Vagina (tissue), 2 donors: ENCODE measurements around the gene DAO. TPM values are rescaled to one million over a fixed set of nuclear protein-coding genes. Genes with fewer than 3 reads are reported as not detected.
"Not testable (repeated sequence)": the region's sequence is repeated elsewhere in the genome, so short reads cannot be mapped to it uniquely, and the experiment has no call there.

Experiments
- DNase-seq, 2 donors: peaks; one replicate each; pipeline ENCODE4 v3.0.0-alpha.2; 2017; ENCODE audit errors: extremely low spot score in 2 of 2
- H3K27ac ChIP-seq: fragments of 200-600 bp; sonication (generic); one replicate; pipeline ENCODE4 v1.5.1; 2019
- H3K27me3 ChIP-seq: fragments of 200-600 bp; sonication (generic); one replicate; pipeline ENCODE4 v1.5.1; 2019
- H3K36me3 ChIP-seq, 2 donors: fragments of 200-600 bp; sonication (generic); one replicate each; pipeline ENCODE4 v1.5.1; 2017 to 2019
- H3K4me1 ChIP-seq: fragments of 200-600 bp; sonication (generic); one replicate; pipeline ENCODE4 v1.5.1; 2019
- H3K4me3 ChIP-seq, 2 donors: fragments of 200-600 bp; sonication (generic); 1 replicate in 1 of 2; 2 replicates in 1 of 2; pipeline ENCODE4 v1.5.1; 2016 to 2019
- H3K9me3 ChIP-seq: fragments of 200-600 bp; sonication (generic); one replicate; pipeline ENCODE4 v1.5.1; 2019
- CTCF ChIP-seq, 3 experiments: fragments of 450-650 bp in 2 of 3; fragments of 200-600 bp in 1 of 3; sonication (generic) in 1 of 3; IDR thresholded peaks; one replicate each; pipeline ENCODE4 v1.5.1; 2017 to 2019; ENCODE audit warnings: antibody characterized with exemption in 3 of 3, mild to moderate bottlenecking in 2 of 3, moderate library complexity in 2 of 3
- POLR2A ChIP-seq, 2 donors: fragments of 450-650 bp; IDR thresholded peaks; one replicate each; pipeline ENCODE4 v1.6.1; 2017; ENCODE audit warnings: antibody characterized with exemption in 2 of 2, mild to moderate bottlenecking in 2 of 2, moderate library complexity in 2 of 2
- POLR2AphosphoS5 ChIP-seq, 2 donors: sonication (generic); formaldehyde crosslinking; IDR thresholded peaks; one replicate each; pipeline ENCODE4 v1.9.0; 2017; ENCODE audit warnings: antibody characterized with exemption in 2 of 2, mild to moderate bottlenecking in 2 of 2, low read depth in 1 of 2; ENCODE audit not compliant: insufficient read depth in 1 of 2
- intact Hi-C: fragments of 100-400 bp; cut with DNase I; formaldehyde crosslinking; loops from one replicate; pipeline ENCODE4 v1.15.1; 2023
- total RNA-seq: library from RNA; depleted of rRNA; stranded (reverse); fragments of >200 nt; gene quantifications from one replicate; pipeline ENCODE4 v1.2.3, GENCODE V29; 2016

The DAO gene
- total RNA-seq, 1 donor from 2014 or later, result not detected

DNA sequence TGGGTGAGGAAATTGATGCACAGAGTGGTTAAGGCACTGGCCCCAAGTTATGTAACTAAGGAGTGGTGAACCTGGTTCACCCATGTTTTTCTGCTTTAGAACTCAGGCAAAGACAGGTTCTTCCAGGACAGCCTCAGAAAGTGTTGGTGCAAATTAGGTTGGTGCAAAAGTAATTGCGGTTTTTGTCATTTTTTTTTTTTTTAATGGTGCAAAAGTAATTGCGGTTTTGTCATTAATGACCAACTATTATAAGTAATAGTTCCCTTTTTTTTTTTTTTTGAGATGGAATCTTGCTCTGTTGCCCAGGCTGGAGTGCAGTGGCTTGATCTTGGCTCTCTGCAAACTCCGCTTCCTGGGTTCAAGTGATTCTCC is 17.3 kb upstream of the DAO start:
- DNase-seq, result no peak
- Histone ChIP-seq H3K27me3 (no peaks in the 10 kb centered on the region), H3K36me3 (no peaks in the 10 kb centered on the region), H3K27ac (no peak overlapping the region), H3K4me3 (no peak overlapping the region), H3K4me1 (peaks cover 14% of the 10 kb centered on the region), H3K9me3 (no peaks in the 10 kb centered on the region)
- TF ChIP-seq CTCF (IDR thresholded peaks at IDR 0.05), result no peak
- no peak for TF ChIP-seq POLR2AphosphoS5 (IDR thresholded peaks at IDR 0.05; ENCODE audit: insufficient read depth in 1 of 2, low read depth in 1 of 2)
- no peak for TF ChIP-seq POLR2A (IDR thresholded peaks at IDR 0.05)
- intact Hi-C loops, result no loop called here

DNA sequence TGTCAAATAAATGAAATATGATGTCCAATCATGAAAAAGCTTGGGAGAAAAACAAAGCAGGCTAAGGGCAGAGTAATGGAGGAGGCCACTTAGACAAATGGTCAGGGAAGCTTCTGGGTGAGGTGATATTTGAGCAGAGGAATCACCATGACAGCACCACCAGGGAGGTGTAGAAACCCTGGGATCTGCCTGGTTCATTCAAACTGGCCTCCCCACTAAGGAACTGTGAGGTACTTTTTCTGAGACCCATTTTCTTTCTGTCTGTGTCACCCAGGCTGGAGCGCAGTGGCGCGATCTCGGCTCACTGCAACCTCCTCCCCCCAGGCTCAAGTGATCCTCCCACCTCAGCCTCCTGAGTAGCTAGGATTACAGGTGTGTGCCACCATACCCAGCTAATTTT is 14.7 kb upstream of the DAO start:
- no peak for DNase-seq
- TF ChIP-seq POLR2AphosphoS5 (IDR thresholded peaks at IDR 0.05; ENCODE audit: insufficient read depth in 1 of 2, low read depth in 1 of 2) (no peak), CTCF (IDR thresholded peaks at IDR 0.05) (no peak), POLR2A (IDR thresholded peaks at IDR 0.05) (no peak)
- no peaks in the 10 kb centered on the region for H3K4me1 ChIP-seq
- intact Hi-C loops, result no loop called here
- H3K9me3 ChIP-seq, result no peaks in the 10 kb centered on the region
- no peak overlapping the region for H3K27ac ChIP-seq
- no peaks in the 10 kb centered on the region for H3K36me3 ChIP-seq
- no peaks in the 10 kb centered on the region for H3K27me3 ChIP-seq
- no peak overlapping the region for H3K4me3 ChIP-seq

- H3K4me3 ChIP-seq, H3K9me3 ChIP-seq, intact Hi-C loops, H3K27me3 ChIP-seq, H3K27ac ChIP-seq, DNase-seq, H3K36me3 ChIP-seq, H3K4me1 ChIP-seq: not testable (repeated sequence)
These were observed 13.8 kb upstream of the DAO start for GRCh38 chr12:108866083-108866482.

- H3K9me3 ChIP-seq, result no peaks in the 10 kb centered on the region
These were observed 11.1 kb upstream of the DAO start for GRCh38 chr12:108868781-108869180.

GRCh38 chr12:108875280-108875679 is 4.6 kb upstream of the DAO start:
- no peak for DNase-seq
- Histone ChIP-seq H3K4me1 (no peaks in the 10 kb centered on the region), H3K27ac (no peak overlapping the region), H3K9me3 (no peaks in the 10 kb centered on the region), H3K4me3 (no peak overlapping the region), H3K36me3 (no peaks in the 10 kb centered on the region), H3K27me3 (no peaks in the 10 kb centered on the region)
- intact Hi-C loops, result no loop called here
- TF ChIP-seq POLR2A (IDR thresholded peaks at IDR 0.05), result no peak
- no peak for TF ChIP-seq CTCF (IDR thresholded peaks at IDR 0.05)
- TF ChIP-seq POLR2AphosphoS5 (IDR thresholded peaks at IDR 0.05; ENCODE audit: insufficient read depth in 1 of 2, low read depth in 1 of 2), result no peak

More at GRCh38 chr12:108868781-108869180, 11.1 kb upstream of the DAO start:
- no peak for TF ChIP-seq CTCF (IDR thresholded peaks at IDR 0.05)
- TF ChIP-seq POLR2AphosphoS5 (IDR thresholded peaks at IDR 0.05; ENCODE audit: insufficient read depth in 1 of 2, low read depth in 1 of 2), result no peak
- no peak for TF ChIP-seq POLR2A (IDR thresholded peaks at IDR 0.05)
- no peak overlapping the region for H3K4me3 ChIP-seq
- no peak overlapping the region for H3K27ac ChIP-seq
- no peaks in the 10 kb centered on the region for H3K4me1 ChIP-seq
- no peak for DNase-seq
- intact Hi-C loops, result no loop called here
- H3K27me3 ChIP-seq, result no peaks in the 10 kb centered on the region
- no peaks in the 10 kb centered on the region for H3K36me3 ChIP-seq
